HG03139 (cell line): ENCODE measurements around the gene FBF1.
"Not testable (repeated sequence)": the region's sequence is repeated elsewhere in the genome, so short reads cannot be mapped to it uniquely, and the experiment has no call there.

ENCODE experiments used
- ATAC-seq: cut with Tn5 transposase; IDR thresholded peaks from one replicate; pipeline ENCODE4 v1.9.1; 2021; ENCODE audit not compliant: unreplicated experiment

FBF1 gene

DNA sequence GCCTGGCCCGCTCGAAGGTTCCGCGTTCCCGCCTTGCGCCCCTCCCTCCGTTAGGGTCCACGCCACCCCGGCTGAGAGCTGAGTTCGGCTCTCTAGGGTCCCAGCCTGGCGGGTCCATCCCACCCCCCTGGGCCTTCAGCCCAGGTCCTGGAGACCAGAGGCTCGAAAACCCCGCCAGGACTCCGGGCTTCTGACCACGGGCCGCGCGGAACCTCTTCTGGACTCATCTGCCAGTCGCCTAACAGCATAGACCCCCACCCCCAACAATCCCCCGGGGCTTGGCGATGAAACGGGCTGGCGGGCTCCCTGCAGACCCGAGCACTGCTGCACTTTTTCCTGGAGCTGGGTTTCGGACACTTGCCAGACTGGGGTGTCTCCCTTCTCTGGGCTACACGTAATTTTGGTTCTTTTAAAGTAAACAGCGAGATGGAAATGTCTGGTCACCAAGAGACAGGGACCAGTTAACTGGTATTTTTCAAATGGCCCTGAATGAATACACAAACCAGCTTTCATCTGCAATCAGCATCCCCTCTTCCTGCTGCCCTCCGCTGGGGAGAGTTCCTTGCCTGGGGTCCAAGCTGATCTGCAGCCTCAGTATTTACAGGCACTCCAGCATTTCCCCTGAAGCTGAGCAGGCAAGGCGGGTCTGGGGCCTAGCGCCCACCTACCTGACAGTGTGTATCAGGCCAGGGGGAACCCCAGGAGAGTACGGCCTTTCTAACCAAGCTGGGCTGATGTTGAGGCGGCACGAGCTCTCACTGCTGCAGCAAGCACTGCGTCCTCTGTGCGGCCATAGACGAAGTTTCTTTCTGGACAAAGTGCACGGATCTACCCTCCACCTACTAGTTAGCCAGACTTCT is 43.5 kb downstream of the FBF1 start:
- ATAC-seq, result no peak

DNA sequence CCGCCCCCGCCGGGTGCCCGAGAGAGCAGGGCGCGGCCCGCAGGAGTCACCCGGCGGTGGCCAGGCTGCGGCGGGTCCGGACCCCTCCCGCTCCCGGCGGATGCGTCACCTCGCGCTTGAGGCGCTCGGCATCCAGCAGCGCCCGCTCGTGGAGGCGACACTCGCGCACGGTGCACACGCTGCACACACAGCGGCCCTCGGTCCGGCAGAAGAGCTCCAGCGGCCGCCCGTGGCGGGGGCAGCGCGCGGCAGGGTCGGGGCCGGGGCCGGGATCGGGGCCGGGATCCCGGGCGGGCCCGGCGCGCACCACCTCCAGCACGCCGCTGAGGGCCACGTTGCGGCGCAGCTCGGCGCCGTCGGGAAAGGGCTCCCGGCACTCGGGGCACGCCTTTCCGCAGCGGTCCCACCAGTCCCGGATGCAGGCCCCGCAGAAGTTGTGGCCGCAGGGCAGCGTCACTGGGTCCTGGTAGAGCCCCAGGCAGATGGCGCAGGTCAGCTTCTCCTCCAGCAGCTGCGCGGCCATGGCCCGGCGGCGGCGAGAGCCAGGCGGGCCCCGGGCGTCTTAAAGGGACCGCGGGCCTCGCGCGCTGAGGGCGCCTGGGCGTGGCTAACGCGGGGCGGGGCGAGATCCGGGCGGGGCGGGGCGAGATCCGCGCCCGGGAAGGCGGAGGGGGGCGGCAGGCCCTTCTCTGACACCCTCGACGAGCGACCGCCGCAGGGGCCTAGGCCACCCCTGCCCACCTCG is 44.3 kb downstream of the FBF1 start, which contains the start of gene TRIM65:
TRIM65 (minus strand) TSS at position 537 of the 745 bp plus-strand sequence; CDS start at position 523, 14 bp downstream.
- peak; percentile 41 for ATAC-seq

DNA sequence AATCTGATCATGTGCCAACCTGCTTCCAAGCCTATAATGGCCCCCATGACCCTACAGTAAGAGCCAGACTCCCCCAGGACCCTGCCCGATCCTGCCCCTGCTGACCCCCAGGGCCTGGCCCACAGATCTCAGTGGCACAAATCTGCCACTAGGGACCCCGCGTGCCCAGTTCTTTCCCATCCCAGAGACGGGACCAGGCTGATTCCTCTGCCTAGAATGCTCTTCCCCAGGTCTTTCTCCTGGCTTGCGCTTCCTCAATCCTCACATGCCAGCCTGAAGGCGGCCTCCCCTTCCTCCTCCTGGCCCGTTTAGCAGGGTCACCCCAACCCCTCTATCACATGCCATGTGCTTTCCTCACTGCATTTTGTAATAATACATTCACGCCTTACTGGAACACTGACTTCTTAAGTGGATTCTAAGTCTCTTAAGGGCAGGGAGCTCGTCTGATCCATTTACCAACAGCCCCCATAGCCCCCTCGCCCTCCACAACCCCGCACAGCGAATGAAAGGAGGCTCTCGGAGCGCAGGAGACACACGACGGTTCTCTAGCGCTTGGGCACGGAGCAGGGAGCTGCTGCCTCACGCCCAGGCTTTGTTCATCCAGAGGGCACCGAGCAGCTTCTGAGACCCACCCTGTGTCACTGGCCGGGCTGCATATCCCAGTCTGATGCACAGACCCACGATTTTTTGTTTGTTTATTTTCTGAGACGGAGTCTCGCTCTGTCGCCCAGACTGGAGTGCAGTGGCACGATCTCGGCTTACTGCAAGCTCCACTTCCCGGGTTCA is 45.3 kb downstream of the FBF1 start:
- ATAC-seq, result no peak

DNA sequence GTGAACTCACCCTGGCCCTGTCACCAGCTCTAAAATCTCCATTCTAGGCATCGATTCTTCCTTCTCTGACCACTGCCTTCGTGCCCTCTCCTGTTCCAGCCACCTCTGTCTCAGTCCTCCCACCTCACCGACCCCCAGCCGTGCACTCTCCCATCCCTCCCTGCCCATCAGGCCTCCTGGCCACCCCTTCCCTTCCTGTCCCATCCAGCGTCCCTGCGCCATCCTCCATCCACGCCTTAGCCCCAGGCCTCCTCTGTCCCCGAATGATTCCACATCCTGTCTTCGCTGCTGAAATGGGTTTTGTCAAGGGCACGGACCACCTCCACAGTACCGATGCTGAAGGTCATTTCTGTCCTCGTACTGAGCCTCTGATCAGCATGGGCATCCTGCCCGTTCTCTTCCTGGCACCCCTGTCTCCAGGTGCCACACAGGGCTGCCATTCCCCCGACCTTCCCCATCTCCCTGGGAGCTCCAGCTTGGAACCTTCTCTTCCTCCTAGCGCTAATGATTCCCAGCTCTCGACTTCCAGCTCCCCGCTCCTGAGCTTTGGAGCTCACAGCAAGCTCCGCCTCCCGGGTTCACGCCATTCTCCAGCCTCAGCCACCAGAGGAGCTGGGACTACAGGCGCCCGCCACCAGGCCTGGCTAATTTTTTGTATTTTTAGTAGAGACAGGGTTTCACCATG is 46.7 kb downstream of the FBF1 start:
- no peak for ATAC-seq

DNA sequence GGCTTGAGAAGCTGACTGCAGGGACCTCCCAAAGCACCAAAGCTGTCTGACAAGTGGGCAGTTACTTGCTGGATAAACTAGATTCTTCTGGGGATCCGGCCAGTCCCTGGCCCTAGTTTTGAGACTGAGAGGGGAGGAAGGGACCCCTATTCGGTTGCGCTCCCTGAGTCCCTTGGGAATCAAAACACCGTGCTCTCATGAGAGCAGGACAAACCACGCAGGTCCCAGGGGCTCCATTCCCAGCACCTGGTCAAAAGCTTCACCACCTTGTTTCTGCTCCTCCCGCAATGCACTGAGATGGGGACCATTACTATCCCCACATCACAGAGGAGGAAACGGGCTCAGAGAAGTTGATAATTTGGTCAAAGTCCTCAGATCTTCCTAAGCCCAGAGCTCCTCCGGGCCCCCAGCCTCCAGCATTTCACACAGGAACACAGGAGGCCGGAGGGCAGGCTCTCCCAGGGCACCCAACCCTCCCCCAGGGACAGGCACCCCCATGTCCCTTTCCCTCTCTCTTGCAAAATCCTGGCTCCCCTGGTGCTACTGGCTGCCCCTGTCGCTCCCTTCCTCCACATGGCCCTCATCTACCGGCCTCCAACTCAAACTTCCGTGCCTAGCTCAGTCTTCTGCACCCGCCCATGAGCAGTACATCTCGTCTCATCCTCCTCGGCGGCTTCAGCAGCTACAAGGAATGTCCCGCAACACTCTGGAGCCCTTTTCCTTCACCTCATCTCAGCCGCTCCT is 47.4 kb downstream of the FBF1 start:
- ATAC-seq, result no peak

DNA sequence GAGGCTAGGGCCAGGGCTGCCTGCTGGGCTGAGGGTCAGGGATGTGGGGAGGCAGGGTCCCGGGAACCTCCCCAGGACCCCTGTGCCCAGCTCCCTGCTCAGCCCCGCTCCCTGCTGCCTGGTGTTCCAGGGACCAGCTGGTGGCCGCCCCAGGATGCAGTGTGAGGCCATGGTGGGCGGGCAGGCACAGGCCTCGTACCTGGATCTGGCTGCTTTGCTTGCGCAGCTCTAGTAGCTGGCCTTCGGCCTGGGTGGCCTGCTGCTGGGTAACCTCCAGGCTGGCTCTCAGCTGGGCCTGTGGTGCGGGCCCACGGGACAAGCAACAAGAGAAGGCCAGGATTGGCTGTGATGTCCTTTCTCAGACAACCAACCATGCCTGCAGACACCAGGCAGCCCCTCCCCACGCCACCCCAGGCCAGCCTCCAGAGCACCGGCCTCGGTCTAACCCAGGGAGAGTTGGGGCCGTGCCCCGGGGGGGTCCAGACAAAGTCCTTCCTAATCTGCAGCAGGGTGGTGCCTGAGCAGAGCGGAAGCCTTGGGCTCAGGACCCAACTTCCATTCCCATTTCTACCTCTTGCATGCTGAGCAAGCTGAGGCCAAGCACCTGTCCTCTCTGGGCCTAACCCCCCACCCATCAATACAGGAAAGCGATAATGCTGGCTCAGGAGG is 48.2 kb downstream of the FBF1 start:
- ATAC-seq, result no peak

DNA sequence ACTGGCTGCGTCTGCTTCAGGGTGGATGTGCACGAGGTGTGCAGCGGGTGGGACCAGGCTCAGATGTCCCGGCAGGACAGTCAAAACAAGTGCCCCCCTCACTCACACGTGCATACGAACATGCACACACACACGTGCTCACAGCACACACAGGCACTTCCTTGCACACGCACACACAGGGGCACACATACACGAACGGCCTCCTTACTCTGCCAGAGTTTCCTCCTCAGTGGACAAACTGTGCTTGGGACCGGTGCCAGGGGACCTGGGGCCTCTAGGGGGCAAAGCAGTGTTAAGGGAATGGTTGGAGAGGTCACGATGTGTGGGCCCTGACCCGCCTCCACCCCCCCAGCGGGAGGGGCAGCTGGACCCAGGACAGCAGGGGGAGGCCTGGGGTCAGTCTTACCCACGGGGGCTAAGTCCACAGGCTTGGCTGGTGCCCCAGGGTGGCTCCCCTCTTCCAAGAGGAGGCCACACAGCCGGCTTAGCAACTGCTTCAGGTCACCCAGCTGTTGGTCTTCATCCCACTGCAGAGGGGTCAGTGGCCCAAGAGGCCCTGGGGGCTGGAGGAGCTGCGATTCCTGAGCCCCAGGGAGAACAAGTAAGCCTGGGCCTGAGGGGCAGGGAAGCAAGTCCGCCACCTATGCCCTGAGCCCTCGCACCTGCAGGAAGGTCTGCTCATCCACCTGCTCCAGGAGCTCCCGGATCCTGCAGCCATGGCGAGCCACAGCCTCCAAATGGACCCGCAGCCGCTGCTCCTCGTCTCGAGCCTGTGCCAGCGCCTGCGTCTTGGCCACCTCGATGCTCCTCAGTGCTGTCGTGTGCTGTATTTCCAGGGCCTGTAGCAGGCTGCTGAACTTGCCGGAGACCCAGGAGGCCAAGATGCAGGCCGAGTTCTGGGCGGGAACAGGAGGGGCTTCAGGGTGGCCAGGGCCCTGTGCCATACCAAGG is 49.0 kb downstream of the FBF1 start:
- no peak for ATAC-seq

DNA sequence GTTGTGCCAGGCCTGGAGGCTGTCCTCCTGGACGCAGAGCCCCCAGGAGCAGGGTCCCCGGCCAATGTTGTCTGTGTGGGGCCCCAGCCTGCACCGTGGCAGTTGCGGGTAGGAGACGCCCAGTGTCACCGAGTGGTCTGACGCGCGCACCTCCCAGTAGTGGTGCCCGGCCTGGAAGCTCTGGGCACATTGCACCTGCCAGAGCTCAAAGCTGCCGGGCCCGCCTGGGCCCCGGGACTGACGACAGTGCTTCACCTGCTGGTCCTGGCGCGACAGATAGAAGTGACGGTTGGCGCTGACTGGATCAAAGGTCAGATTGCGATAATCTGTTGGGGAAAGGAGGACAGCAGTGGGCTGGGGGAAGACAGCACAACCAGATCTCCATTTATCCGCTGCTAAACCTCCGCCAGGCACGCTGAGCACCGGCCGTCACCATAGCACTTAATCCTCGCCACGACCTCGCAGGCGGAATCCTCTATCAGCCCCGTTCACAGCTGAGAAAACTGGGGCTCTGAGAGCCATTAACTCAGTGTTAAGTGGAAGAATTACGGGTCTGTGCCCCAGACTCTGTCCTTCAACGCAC is 49.7 kb downstream of the FBF1 start:
- no peak for ATAC-seq

DNA sequence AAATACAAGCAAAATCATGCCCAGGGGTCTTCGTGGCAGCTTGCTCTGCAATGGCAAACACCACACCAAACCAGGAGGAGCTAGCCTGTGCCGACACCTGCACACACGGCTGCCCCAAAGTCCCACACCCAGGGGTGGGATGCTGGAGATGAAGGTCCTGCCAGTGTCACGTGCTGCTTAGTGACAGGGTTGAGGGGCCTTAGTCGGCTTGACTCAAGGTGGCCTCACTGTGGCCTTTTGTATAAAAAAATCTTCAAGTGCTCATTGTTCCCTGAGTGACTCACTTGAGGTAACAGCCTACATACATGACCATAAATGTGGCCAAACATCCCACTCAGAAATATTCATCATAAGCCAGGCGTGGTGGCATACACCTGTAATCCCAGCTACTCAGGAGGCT is 51.4 kb downstream of the FBF1 start:
- ATAC-seq, result no peak

DNA sequence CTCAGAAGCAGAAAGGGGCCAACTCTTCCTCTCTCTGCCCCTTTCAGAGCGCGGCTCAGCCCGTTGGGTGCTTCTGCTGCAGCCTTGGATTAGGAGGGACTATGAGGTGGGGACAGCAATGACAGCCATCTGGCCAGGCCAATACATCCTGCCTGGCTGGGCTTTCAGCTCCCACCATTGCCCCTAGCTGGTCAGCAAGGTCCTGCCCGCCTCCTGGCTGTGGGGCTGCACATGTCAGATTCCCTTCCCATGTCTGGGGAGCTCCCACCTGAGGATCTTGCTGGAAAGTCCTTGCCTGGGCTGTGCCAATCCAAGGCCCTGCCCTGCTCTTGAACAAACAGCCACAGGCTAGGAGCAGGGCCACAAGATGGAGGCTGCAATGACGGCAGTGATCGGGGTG is 52.4 kb downstream of the FBF1 start:
- ATAC-seq, result no peak

DNA sequence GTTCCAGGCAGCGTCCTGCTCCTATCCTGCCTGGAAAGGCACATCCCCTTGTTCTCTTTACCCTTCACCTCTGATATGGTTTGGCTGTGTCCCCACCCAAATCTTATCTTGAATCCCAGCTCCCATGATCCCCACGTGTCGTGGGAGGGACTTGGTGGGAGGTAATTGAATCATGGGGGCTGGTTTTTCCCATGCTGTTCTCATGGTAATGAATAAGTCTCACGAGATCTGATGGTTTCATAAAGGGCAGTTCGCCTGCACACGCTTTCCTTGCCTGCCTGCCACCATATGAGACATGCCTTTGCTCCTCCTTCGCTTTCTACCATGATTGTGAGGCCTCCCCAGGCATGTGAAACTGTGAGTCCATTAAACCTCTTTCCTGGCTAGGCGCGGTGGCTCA is 55.0 kb downstream of the FBF1 start:
- ATAC-seq, result not testable (repeated sequence)

DNA sequence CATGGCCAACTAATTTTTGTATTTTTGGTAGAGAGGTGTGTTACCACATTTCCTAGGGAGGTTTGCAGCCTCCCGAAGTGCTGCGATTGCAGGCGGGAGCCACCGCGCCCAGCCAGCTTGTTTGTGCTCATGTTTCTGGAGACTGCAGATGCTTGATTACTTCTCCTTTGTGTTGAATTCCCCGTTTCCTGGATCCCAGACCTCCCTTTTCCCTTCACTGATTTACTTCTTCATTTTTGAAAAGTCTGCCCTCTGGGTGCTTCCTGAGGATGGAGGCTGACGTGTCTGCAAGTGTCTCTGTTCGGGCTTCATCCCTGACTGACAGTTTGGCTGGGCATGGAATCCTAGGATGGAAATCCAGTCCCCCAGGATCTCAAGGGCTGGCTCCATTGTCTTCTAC is 55.4 kb downstream of the FBF1 start:
- ATAC-seq, result no peak

DNA sequence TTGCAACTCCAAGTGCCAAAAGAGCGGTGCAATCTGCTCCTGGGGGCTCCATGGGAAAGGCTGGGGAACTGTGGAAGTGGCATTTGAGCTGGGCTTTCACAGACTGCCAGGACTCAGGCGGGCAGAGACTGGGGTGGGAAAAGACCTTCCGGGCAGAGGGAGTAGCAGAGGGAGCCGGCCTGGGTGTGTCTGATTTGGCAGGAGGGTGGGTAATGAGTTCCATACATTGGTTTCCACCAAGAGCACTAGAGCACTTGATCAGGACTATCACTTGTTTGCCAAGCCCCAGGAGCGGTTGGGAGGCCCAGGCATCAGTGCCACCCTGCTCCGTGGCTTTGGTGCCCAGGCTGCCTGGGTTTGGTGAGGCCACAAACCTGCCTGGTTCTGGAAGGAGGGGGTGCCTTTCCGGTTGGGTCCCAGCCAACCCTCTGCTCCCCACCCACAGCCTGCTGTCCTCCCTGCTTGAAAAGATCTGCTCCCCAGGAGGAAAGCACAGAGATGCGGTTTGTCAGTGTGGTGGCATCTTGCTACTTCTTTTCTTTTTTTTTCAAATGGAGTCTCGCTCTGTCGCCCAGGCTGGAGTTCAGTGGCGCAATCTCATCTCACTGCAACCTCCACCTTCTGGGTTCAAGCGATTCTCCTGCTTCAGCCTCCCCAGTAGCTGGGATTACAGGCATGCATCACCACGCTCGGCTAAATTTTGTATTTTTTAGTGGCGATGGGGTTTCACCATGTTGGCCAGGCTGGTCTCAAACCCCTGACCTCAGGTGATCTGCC is 59.0 kb downstream of the FBF1 start:
- no peak for ATAC-seq

DNA sequence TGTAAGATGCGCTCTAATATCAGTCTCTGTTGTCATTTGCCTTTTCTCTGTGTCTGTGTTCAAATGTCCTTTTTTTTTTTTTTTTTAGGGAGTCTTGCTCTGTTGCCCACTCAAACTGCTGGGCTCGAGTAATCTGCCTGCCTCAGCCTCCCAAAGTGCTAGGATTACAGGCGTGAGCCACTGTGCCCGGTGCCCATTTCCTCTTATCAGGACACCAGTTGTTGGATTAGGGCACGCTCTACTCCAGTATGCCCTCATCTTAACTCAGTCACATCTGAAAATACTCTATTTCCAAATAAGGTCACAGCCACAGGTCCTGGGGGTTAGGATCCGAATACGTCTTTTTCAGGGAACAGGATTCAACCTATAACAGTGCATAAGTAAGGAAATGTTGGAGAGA is 60.6 kb downstream of the FBF1 start:
- ATAC-seq, result no peak

DNA sequence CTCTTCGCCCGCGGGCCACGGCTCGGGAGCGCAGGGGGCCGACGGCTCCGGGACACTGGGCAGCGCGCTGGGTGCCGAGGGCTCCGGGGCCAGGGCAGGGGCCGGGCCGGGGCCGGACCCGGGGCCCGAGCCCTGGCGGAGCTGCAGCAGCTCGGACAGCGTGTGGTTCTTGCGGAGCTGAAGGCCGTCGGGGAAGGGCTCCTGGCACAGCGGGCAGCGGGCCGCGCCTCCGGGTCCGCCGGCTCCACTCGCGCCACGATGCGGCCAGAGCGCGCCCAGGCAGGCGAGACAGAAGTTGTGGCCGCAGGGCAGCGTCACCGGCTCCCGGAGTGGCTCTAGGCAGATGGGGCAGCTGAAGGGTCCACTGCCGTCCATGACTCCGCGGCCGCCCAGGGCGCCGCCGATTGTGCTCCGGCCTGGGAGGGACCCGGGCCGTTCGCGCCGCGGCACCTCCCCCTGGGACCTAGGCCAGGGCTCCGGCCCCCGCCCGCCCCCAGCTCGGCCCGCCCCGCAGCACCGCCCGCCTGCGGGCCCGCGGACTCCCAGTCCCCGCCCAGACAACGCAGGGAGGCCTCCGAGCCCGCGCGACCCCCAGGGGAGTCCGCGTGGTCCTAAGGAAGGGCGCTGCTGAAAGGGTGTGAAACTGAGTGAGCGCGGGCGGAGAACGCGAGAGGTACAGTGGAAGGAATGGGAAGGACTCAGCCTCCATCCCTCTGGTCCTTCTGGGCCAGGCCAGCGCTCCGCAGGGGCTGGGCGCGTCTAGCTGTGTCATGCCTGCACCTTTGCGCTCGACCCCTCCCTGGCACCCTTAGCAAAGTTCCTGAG is 62.5 kb downstream of the FBF1 start, which contains the start of gene TRIM47:
TRIM47 (minus strand) TSS at position 408 of the 825 bp plus-strand sequence; CDS start at position 375, 33 bp downstream.
- ATAC-seq, result peak; percentile 11

DNA sequence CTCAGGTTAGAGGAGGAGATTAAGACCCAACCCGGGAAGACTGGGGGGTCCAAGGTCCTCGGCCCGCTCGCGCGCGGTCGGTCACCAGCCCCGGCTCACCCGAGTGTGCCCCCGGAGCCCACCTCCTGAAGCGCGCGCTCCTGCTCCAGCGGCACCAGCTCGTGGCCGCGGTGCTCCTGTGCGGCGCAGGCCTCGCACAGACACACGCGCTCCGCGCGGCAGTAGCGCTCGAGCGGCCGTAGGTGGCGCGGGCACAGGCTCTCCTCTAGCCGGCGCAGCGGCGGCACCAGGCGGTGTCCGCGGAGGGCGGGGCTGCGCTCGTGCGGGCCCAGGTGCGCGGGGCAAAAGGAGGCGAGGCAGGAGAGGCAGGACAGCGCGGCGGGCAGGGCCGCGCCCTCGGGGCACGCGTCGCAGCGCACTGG is 63.1 kb downstream of the FBF1 start:
- peak; percentile 45 for ATAC-seq
